Mesenteric fat pad (tissue), 1 donor: ENCODE measurements around the gene TNFAIP8L2. TPM values are rescaled to one million over a fixed set of nuclear protein-coding genes. Genes with fewer than 3 reads are reported as not detected.
A peak's percentile ranks its signal among the peaks of the same experiment; 100 is the strongest.

Experiments used
- DNase-seq: peaks from one replicate; pipeline ENCODE4 v3.0.0-alpha.2; 2020; ENCODE audit warnings: low spot score
- long read RNA-seq: library from polyadenylated mRNA; unstranded; transcript quantifications from one replicate; pipeline ENCODE4 v2.0.0, GENCODE V29; 2020
- total RNA-seq: library from RNA; stranded (reverse); fragmentation: NEBNext Ultra II Directional; extraction: Animal tissue kit (Norgen Biotek cat#: 25700); gene quantifications from one replicate; pipeline ENCODE4 v1.2.1, GENCODE V29; 2021
- donor health status: DM: yes; HTN: yes; CAD: no.

The TNFAIP8L2 gene
- total RNA-seq, result 8.0 TPM
- long read RNA-seq, transcript TNFAIP8L2-201 (2 exons, 1,178 nt), result major isoform, 5 of 5 reads
- long read RNA-seq, partial matches to known transcripts, result 0 of 5 reads
- long read RNA-seq, other reads (novel, unspliced or antisense), result 0 of 5 reads

GRCh38 chr1:151156515-151156819 is at the start of gene TNFAIP8L2:
Gene TNFAIP8L2 (plus strand): TSS chr1:151156649. CDS start chr1:151158698, 2,049 bp downstream.
- DNase-seq, result no peak

GRCh38 chr1:151106894-151107293 is 49.6 kb upstream of the TNFAIP8L2 start:
- DNase-seq, result no peak

- DNase-seq, result peak; percentile 30
Observed at GRCh38 chr1:151108331-151108730, 48.1 kb upstream of the TNFAIP8L2 start.

GRCh38 chr1:151113877-151114276 is 42.6 kb upstream of the TNFAIP8L2 start:
- no peak for DNase-seq

GRCh38 chr1:151124763-151125403 is 31.6 kb upstream of the TNFAIP8L2 start:
- DNase-seq, result peak; percentile 9

- peak; percentile 6 for DNase-seq
Observed at GRCh38 chr1:151128800-151129199, 27.6 kb upstream of the TNFAIP8L2 start.

GRCh38 chr1:151130987-151131586 is 25.4 kb upstream of the TNFAIP8L2 start:
- DNase-seq, result peak; percentile 90

GRCh38 chr1:151131701-151132334 is 24.6 kb upstream of the TNFAIP8L2 start:
- peak; percentile 84 for DNase-seq

GRCh38 chr1:151132335-151133017 is 24.0 kb upstream of the TNFAIP8L2 start:
- DNase-seq, result peak; percentile 88

GRCh38 chr1:151133018-151133806 is 23.2 kb upstream of the TNFAIP8L2 start:
- DNase-seq, result peak; percentile 81

GRCh38 chr1:151134396-151134795 is 22.1 kb upstream of the TNFAIP8L2 start:
- DNase-seq, result no peak

GRCh38 chr1:151134991-151135390 is 21.5 kb upstream of the TNFAIP8L2 start:
- DNase-seq, result peak; percentile 75

GRCh38 chr1:151135433-151136385 is 20.7 kb upstream of the TNFAIP8L2 start:
- peak; percentile 83 for DNase-seq

- DNase-seq, result peak; percentile 72
Observed at GRCh38 chr1:151137789-151138188, 18.7 kb upstream of the TNFAIP8L2 start.

GRCh38 chr1:151142411-151143056 is 13.9 kb upstream of the TNFAIP8L2 start:
- DNase-seq, result peak; percentile 79

- no peak for DNase-seq
Observed at GRCh38 chr1:151143057-151143435, 13.4 kb upstream of the TNFAIP8L2 start.

- no peak for DNase-seq
Observed at GRCh38 chr1:151143986-151144385, 12.5 kb upstream of the TNFAIP8L2 start.

- no peak for DNase-seq
Observed at GRCh38 chr1:151144474-151145303, 11.8 kb upstream of the TNFAIP8L2 start.
